ENCODE measurements around the gene ISG15. TPM values are rescaled to one million over a fixed set of nuclear protein-coding genes. Genes with fewer than 3 reads are reported as not detected.
A peak's percentile ranks its signal among the peaks of the same experiment; 100 is the strongest.

ISG15 gene
- total RNA-seq, 2 donors from 2014 or later, result 8.3 to 29.0 TPM

GRCh38 chr1:1035291-1035943, 22.1 kb downstream of the ISG15 start:
- intact Hi-C loops (cut with DNase I), result loop anchor here (10.0 kb wide), 1 partner anchor 259 kb away; no protein-coding TSS in a partner anchor
- 90 to 96% methylated on average over 17 to 19 of the region's 19 CpGs for WGBS, 2 donors
- H3K4me3 ChIP-seq, result no peak overlapping the region
- DNase-seq (no peak), ATAC-seq (no peak)
- no peaks in the 10 kb centered on the region for H3K36me3 ChIP-seq (replicated peaks in 1 of 2; ENCODE audit: insufficient read depth in 1 of 2, low read depth in 2 of 2)
- H3K27ac ChIP-seq, result no peak overlapping the region
- H3K27me3 ChIP-seq, result no peaks in the 10 kb centered on the region
- H3K9me3 ChIP-seq, result no peaks in the 10 kb centered on the region
- no peak for TF ChIP-seq CTCF (IDR thresholded peaks at IDR 0.05)
- no peak for TF ChIP-seq POLR2A (IDR thresholded peaks at IDR 0.05)
- H3K4me1 ChIP-seq, result peaks cover 49% of the 10 kb centered on the region

GRCh38 chr1:1037366-1038327, 24.4 kb downstream of the ISG15 start:
- H3K9me3 ChIP-seq, result no peaks in the 10 kb centered on the region
- H3K4me1 ChIP-seq, result peaks cover 37% of the 10 kb centered on the region
- no peaks in the 10 kb centered on the region for H3K36me3 ChIP-seq (replicated peaks in 1 of 2; ENCODE audit: insufficient read depth in 1 of 2, low read depth in 2 of 2)
- H3K4me3 ChIP-seq, result no peak overlapping the region
- no peak for TF ChIP-seq CTCF (IDR thresholded peaks at IDR 0.05)
- TF ChIP-seq POLR2A (IDR thresholded peaks at IDR 0.05), result no peak
- no peak overlapping the region for H3K27ac ChIP-seq
- DNase-seq (peak; percentile 44 to 75 (median 60)), ATAC-seq (no peak)
- no peaks in the 10 kb centered on the region for H3K27me3 ChIP-seq
- 56 to 83% methylated on average over 9 to 30 of the region's 30 CpGs for WGBS, 2 donors
- intact Hi-C loops (cut with DNase I), result loop anchor here (10.0 kb wide), 1 partner anchor 257 kb away; no protein-coding TSS in a partner anchor

GRCh38 chr1:1038694-1039093, 25.4 kb downstream of the ISG15 start:
- Histone ChIP-seq H3K9me3 (no peaks in the 10 kb centered on the region), H3K27ac (no peak overlapping the region), H3K4me1 (peaks cover 30% of the 10 kb centered on the region), H3K27me3 (no peaks in the 10 kb centered on the region), H3K36me3 (replicated peaks in 1 of 2; ENCODE audit: insufficient read depth in 1 of 2, low read depth in 2 of 2) (no peaks in the 10 kb centered on the region), H3K4me3 (no peak overlapping the region)
- TF ChIP-seq POLR2A (IDR thresholded peaks at IDR 0.05) (no peak), CTCF (IDR thresholded peaks at IDR 0.05) (no peak)
- ATAC-seq, result no peak
- 87 to 97% methylated on average over 6 of the region's 6 CpGs for WGBS, 2 donors
- no peak for DNase-seq
- intact Hi-C loops (cut with DNase I), result loop anchor here (10.0 kb wide), 1 partner anchor 256 kb away; no protein-coding TSS in a partner anchor

GRCh38 chr1:1039145-1039910, 26.0 kb downstream of the ISG15 start:
- Histone ChIP-seq H3K9me3 (no peaks in the 10 kb centered on the region), H3K27ac (no peak overlapping the region), H3K4me3 (no peak overlapping the region), H3K4me1 (peaks cover 23% of the 10 kb centered on the region), H3K36me3 (replicated peaks in 1 of 2; ENCODE audit: insufficient read depth in 1 of 2, low read depth in 2 of 2) (no peaks in the 10 kb centered on the region), H3K27me3 (no peaks in the 10 kb centered on the region)
- intact Hi-C loops (cut with DNase I), result loop anchor here (10.0 kb wide), 1 partner anchor 255 kb away; no protein-coding TSS in a partner anchor
- ATAC-seq (no peak), DNase-seq (no peak)
- TF ChIP-seq CTCF (IDR thresholded peaks at IDR 0.05) (no peak), POLR2A (IDR thresholded peaks at IDR 0.05) (no peak)
- WGBS, 2 donors, result 60 to 68% methylated on average over 12 to 17 of the region's 17 CpGs

Measured in body of pancreas (tissue), 4 donors.